Choroid plexus epithelial cell (primary cell): Measurements from ENCODE around the gene DYNC2LI1.

ENCODE experiments used
- DNase-seq: peaks from one replicate; pipeline ENCODE4 v3.0.0-alpha.2; 2010; ENCODE audit warnings: low read depth
- H3K4me3 ChIP-seq: 2 replicates; pipeline ENCODE4 v1.5.1; 2011; ENCODE audit warnings: low read depth, mild to moderate bottlenecking, control low read depth, low read length, moderate library complexity
- TF ChIP-seq, protein P1 (sequence below): conservative IDR thresholded peaks from 2 replicates; pipeline ENCODE4 v1.5.1; 2011; ENCODE audit warnings: low read depth, mild to moderate bottlenecking, control low read depth, inconsistent platforms, low read length, moderate library complexity

The DYNC2LI1 gene

DNA sequence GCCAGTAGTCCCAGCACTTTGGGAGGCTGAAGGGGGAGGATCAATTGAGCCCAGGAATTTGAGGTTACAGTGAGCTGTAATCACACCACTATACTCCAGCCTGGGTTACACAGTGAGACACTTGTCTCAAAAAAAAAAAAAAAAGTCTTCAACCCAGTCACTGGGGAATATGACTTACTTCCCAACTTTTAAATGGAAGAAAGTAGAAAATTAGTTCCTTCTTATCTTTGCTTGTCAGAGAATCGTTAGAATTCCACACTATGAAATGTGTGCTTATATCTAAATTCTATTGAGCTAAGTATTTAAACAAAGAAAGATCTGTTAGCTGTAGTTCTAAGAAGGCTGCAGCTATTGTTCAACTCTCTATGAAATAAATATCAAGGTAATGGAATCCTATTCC, 22.4 kb downstream of the DYNC2LI1 start:
- TF ChIP-seq, protein P1, sequence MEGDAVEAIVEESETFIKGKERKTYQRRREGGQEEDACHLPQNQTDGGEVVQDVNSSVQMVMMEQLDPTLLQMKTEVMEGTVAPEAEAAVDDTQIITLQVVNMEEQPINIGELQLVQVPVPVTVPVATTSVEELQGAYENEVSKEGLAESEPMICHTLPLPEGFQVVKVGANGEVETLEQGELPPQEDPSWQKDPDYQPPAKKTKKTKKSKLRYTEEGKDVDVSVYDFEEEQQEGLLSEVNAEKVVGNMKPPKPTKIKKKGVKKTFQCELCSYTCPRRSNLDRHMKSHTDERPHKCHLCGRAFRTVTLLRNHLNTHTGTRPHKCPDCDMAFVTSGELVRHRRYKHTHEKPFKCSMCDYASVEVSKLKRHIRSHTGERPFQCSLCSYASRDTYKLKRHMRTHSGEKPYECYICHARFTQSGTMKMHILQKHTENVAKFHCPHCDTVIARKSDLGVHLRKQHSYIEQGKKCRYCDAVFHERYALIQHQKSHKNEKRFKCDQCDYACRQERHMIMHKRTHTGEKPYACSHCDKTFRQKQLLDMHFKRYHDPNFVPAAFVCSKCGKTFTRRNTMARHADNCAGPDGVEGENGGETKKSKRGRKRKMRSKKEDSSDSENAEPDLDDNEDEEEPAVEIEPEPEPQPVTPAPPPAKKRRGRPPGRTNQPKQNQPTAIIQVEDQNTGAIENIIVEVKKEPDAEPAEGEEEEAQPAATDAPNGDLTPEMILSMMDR: no peak
- DNase-seq: no peak
- no peak overlapping the region for H3K4me3 ChIP-seq

DNA sequence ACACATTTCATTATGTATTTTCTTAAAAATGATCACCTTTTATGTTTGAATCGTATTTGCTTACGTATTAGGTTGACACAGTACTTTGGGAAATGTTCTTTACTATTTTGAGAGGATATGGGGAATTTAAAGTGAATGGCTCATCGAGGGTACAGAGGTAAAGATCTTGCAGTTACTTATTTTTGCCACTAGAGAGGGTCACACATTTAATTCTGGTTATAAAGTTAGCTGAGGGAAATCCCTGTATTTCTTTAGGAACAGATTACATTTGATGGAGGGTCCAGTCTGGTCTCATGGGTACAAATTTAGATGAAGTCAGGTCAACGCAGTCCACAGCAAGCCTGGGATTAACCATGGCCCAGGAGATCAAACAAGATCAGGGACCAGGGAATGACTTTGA, 24.5 kb downstream of the DYNC2LI1 start:
- DNase-seq: peak; percentile 22
- no peak overlapping the region for H3K4me3 ChIP-seq
- TF ChIP-seq, protein P1: peak; percentile 41

DNA sequence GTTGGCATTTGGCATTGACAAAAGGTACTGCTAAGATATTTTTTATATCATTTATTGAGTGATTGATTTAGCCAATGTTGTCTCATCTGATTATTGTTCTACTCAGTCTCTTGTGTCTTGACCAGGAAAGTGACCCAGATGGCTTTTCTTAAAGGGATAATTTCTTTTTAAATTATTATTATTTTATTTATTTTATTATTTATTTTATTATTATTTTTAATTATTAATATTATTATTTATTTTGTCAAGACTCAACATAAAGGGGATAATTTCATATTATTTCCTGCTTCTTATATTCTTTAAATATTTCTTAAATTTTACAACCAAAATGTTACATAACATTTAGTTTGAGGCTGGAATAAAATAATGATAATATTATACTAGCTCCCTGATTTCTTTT, 27.1 kb downstream of the DYNC2LI1 start:
- H3K4me3 ChIP-seq: no peak overlapping the region
- DNase-seq: no peak
- TF ChIP-seq, protein P1: no peak

DNA sequence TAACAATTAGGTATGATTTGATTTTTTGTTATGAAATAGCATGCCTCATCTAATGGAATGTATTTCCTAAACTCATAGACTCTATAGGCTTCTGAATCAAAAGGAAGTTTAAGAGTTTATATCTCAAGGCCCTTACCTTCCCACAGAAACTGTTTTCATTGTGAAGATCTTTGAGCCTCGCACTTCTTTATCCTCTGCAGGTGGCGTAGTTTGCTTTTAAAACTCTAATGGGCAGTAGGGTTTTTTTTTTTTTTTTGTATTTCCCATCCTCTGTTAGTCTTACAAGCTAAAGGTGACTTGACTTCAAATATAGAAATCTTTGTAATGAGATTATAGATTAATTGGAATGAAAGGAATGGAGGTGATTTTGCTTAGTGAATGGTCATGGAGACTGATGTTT, 28.3 kb downstream of the DYNC2LI1 start:
- TF ChIP-seq, protein P1: no peak
- no peak overlapping the region for H3K4me3 ChIP-seq
- DNase-seq: no peak

DNA sequence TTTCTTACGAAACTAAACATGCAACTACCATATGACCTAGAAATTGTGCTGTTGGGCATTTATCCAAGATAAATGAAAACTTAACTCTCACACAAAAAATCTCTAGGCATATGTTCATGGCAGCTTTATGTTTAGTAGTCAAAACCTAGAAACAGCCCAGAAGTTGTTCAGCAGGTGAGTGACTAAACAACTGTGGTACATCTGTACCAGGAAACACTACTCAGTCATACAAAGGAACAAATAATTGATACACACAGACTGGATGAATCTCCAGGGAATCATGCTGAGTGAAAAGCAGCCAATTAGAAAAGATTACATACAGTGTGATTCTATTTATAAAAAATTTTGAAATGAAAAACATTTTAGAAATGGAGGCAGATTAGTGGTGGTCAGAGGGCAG, 29.3 kb downstream of the DYNC2LI1 start:
- peak; percentile 59 for DNase-seq
- no peak overlapping the region for H3K4me3 ChIP-seq
- TF ChIP-seq, protein P1: no peak

DNA sequence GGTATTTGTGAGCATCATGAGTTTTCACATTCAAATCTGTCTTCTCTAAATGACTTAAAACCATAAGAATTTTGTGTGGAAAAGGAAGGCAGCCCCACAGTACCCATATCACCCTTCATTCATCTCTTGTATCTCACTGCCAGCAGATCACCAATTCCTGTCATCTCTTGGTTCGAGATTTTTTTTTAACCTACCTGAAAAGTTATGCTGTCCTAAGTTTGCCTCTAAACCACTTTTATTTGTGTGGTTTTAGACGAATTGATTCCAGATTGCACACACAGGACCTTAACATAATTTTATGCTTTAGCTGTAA, 32.8 kb downstream of the DYNC2LI1 start:
- TF ChIP-seq, protein P1: no peak
- no peak for DNase-seq
- no peak overlapping the region for H3K4me3 ChIP-seq

DNA sequence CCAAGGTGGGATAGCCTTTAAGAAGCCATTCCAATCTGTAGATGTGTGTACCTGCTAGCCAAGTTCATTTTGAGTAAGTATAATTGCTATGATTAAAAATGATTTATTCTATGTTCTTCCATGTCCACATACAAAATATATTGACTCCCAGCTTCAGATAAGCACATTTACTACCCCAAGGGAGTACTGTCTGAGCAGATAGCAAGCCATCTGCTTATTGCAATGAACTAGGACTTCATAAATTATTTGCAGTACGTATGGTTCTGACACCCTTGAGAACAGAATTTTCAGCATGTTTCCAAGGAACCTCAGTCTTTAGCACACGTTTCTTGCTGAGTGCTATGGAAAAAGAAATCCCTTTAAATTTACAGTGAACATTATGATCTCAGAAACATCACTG, 36.6 kb downstream of the DYNC2LI1 start:
- TF ChIP-seq, protein P1: no peak
- no peak for DNase-seq
- H3K4me3 ChIP-seq: no peak overlapping the region
